Adipocyte (in vitro differentiated cells): ENCODE measurements around the gene RAMP3.
"Not testable (repeated sequence)": the region's sequence is repeated elsewhere in the genome, so short reads cannot be mapped to it uniquely, and the experiment has no call there.

Experiments used
- DNase-seq: peaks from one replicate; pipeline ENCODE4 v3.0.0-alpha.2; 2015; ENCODE audit warnings: low read depth
- H3K27me3 ChIP-seq: replicated peaks from 2 replicates; pipeline ENCODE4 v1.7.0; 2013; ENCODE audit warnings: mild to moderate bottlenecking, low read length, moderate library complexity; ENCODE audit not compliant: control insufficient read depth, insufficient read depth
- H3K36me3 ChIP-seq: 2 replicates; pipeline ENCODE4 v1.7.0; 2013; ENCODE audit warnings: low read length, mild to moderate bottlenecking, moderate library complexity; ENCODE audit not compliant: control insufficient read depth, insufficient read depth, severe bottlenecking
- H3K4me1 ChIP-seq: 2 replicates; pipeline ENCODE4 v1.7.0; 2013; ENCODE audit warnings: mild to moderate bottlenecking, low read length, moderate library complexity; ENCODE audit not compliant: control insufficient read depth, insufficient read depth
- H3K4me3 ChIP-seq: 2 replicates; pipeline ENCODE4 v1.7.0; 2013; ENCODE audit warnings: mild to moderate bottlenecking, low read length, moderate library complexity
- H3K9ac ChIP-seq: 2 replicates; pipeline ENCODE4 v1.7.0; 2013; ENCODE audit warnings: mild to moderate bottlenecking, low read length, moderate library complexity
- H3K9me3 ChIP-seq: 2 replicates; pipeline ENCODE4 v1.7.0; 2013; ENCODE audit warnings: mild to moderate bottlenecking, low read length, moderate library complexity; ENCODE audit not compliant: control insufficient read depth

The RAMP3 gene

DNA sequence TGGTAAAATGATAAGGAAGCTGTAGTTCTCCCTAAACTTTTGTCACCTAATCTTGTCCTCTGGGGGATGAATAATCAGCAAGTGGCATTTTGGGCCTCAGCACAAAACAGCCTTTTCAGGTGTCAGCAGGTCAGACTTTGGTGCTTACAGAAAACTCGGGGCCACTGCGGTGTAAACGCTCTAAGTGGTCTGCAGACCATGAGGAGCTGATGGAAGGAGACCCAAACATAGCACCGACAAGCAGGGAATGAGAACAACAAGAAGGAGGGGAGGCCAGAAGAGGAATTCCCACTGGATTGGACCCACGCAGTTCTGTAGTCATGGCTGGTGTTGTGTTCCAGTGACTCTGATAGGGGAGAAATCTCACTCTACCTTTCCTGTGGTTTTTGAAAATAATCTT, 45.4 kb downstream of the RAMP3 start:
- DNase-seq, result no peak
- Histone ChIP-seq H3K9me3 (no peaks in the 10 kb centered on the region), H3K36me3 (no peaks in the 10 kb centered on the region), H3K4me3 (no peak overlapping the region), H3K27me3 (peaks cover 11% of the 10 kb centered on the region), H3K9ac (no peak overlapping the region), H3K4me1 (peaks cover 12% of the 10 kb centered on the region)

GRCh38 chr7:45203459-45203858, 45.9 kb downstream of the RAMP3 start:
- no peaks in the 10 kb centered on the region for H3K9me3 ChIP-seq
- peaks cover 15% of the 10 kb centered on the region for H3K27me3 ChIP-seq
- peaks cover 12% of the 10 kb centered on the region for H3K4me1 ChIP-seq
- H3K36me3 ChIP-seq, result no peaks in the 10 kb centered on the region
- H3K9ac ChIP-seq, result no peak overlapping the region
- DNase-seq, result no peak
- H3K4me3 ChIP-seq, result peak overlapping the region; percentile 79

DNA sequence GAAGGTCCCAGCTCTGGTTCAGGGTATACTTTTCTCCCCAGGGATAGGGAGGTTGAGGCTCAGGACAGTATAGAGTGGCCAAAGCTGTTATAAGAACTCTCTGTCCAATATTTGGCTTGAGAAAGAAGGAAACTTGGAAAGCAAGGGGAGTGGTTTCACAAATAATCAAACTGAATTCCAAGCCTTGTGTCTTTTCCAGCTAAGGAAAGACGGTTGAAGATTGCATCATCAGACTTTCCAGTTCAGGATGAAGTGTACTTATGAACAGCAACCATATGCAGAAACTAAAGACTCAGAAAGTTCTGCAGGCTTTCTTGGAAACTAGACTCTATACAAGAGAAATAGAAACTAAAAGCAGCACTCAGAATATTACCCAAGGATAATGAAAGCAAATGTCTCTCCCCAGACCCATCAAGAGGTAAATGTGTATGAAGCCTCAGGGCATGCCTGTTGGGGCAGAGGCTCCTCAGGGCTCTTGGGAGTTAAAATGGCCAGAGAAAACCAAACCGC, 46.4 kb downstream of the RAMP3 start:
- Histone ChIP-seq H3K4me3 (peak overlapping the region; percentile 79), H3K9me3 (no peaks in the 10 kb centered on the region), H3K9ac (peak overlapping the region; percentile 58), H3K36me3 (no peaks in the 10 kb centered on the region), H3K4me1 (peaks cover 12% of the 10 kb centered on the region), H3K27me3 (peaks cover 21% of the 10 kb centered on the region)
- DNase-seq, result peak; percentile 75

DNA sequence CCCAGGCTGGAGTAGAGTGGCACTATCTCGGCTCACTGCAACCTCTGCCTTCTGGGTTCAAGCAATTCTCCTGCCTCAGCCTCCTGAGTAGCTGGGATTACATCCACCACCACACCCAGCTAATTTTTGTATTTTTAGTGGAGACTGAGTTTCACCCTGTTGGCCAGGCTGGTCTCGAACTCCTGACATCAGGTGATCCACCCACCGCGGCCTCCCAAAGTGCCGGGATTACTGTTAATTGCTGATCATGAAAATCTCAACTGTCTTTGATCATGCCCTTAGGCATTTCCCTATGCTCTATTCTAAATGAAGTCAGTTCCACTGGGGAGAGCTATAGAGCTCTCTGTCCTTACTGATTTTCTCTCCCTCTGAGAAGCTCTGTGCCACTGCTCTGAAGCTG, 48.7 kb downstream of the RAMP3 start:
- not testable (repeated sequence) for DNase-seq, H3K4me3 ChIP-seq, H3K9ac ChIP-seq, H3K9me3 ChIP-seq, H3K36me3 ChIP-seq
- Histone ChIP-seq H3K27me3 (peaks cover 20% of the 10 kb centered on the region), H3K4me1 (peaks cover 12% of the 10 kb centered on the region)

DNA sequence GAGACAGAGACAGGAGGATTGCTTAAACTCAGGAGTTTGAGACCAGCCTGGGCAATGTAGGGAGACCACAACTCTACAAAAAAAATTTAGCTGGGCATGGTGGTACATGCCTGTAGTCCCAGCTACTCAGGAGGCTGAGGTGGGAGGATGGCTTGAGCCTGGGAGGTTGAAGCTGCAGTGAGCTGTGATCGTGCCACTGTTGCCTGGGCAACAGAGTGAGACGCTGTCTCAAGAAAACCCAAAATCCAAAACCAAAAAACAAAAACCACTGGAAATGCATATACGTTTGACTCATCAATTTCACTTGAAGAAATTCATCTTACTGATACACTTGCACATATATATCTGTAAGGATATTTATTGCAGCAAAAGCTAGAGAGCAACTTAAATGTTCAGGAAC, 52.3 kb downstream of the RAMP3 start:
- H3K4me3 ChIP-seq, H3K36me3 ChIP-seq, DNase-seq, H3K9ac ChIP-seq, H3K9me3 ChIP-seq, H3K4me1 ChIP-seq: not testable (repeated sequence)
- H3K27me3 ChIP-seq, result peaks cover 52% of the 10 kb centered on the region

DNA sequence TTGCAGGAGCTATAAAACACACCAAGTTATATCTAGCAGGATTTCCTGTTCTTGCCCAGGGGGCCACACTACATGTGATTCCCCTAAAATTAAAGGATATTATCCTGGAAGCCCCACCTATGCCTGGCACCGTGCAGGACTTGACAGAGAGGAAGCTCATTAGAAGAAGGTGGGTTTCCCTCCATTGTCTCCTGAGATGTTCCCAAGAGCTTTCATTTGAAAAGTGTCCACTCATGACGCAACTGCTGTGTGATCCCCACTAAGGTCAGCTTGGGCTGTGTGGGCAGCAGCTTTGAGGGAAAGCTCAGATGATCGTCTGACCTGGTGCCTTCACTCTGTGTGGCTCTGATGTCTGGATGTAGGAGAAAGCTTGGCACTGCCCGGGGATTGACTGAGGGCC, 53.5 kb downstream of the RAMP3 start:
- H3K27me3 ChIP-seq, result peaks cover 64% of the 10 kb centered on the region
- no peak for DNase-seq

DNA sequence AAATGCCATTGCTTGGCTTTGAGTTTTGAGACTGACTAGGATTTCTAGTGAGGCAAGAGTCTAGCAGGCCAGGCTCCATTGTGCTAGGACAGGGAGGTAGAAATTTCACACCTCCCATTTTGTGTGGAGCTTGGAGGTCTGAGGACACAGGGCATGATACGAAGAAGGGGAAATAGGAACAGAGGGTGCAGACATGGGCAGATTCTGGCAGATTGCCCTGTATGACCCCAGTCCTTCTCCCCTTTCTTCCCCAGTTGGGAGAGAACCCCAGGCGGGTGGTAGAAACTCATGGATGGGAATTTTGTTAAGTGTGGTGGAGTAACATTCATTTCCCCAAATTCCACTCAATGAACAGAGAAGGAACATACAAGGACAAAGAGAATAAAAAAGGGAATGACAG, 54.4 kb downstream of the RAMP3 start:
- peaks cover 4% of the 10 kb centered on the region for H3K9me3 ChIP-seq
- no peak overlapping the region for H3K9ac ChIP-seq
- no peaks in the 10 kb centered on the region for H3K36me3 ChIP-seq
- DNase-seq, result no peak
- no peak overlapping the region for H3K4me3 ChIP-seq
- H3K4me1 ChIP-seq, result no peaks in the 10 kb centered on the region
- peaks cover 72% of the 10 kb centered on the region for H3K27me3 ChIP-seq

More for the DNA sequence above, 53.5 kb downstream of the RAMP3 start:
- H3K9ac ChIP-seq, result no peak overlapping the region
- H3K4me1 ChIP-seq, result no peaks in the 10 kb centered on the region
- no peaks in the 10 kb centered on the region for H3K36me3 ChIP-seq
- H3K4me3 ChIP-seq, result no peak overlapping the region
- H3K9me3 ChIP-seq, result peaks cover 4% of the 10 kb centered on the region

- H3K27me3 ChIP-seq, result peaks cover 79% of the 10 kb centered on the region
- DNase-seq, result no peak
- no peak overlapping the region for H3K4me3 ChIP-seq
- no peaks in the 10 kb centered on the region for H3K36me3 ChIP-seq
- no peak overlapping the region for H3K9ac ChIP-seq
- H3K9me3 ChIP-seq, result peaks cover 4% of the 10 kb centered on the region
- no peaks in the 10 kb centered on the region for H3K4me1 ChIP-seq
Observed at GRCh38 chr7:45212606-45213005, 55.0 kb downstream of the RAMP3 start.

DNA sequence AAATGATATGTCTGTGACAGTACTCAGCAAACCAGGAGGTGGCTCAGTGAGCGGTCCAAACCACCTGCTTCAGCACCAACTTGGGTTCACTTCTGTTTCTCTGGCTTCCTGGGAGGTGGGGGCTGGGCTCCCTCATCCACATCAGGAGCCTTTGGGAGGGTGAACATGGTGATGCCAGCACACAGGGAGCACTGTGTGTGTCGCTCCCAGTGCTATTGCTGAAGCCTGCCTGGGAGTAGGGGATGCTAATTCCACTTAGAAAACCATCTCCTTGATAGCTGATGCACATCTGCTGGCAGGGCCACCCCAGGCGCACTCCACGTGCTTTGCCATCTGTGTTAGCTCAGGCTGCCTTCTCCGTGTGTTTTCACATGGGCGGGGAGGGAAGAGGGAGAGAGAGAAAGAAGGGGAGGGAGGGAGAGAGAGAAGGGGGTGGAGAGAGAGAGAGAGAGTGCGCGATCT, 58.0 kb downstream of the RAMP3 start:
- H3K9me3 ChIP-seq, result peaks cover 4% of the 10 kb centered on the region
- no peak for DNase-seq
- no peaks in the 10 kb centered on the region for H3K36me3 ChIP-seq
- no peak overlapping the region for H3K4me3 ChIP-seq
- H3K9ac ChIP-seq, result no peak overlapping the region
- H3K4me1 ChIP-seq, result no peaks in the 10 kb centered on the region
- peaks cover 76% of the 10 kb centered on the region for H3K27me3 ChIP-seq

GRCh38 chr7:45216181-45216580, 58.6 kb downstream of the RAMP3 start:
- Histone ChIP-seq H3K4me3 (no peak overlapping the region), H3K9ac (no peak overlapping the region), H3K27me3 (peaks cover 72% of the 10 kb centered on the region), H3K4me1 (no peaks in the 10 kb centered on the region), H3K9me3 (peaks cover 4% of the 10 kb centered on the region), H3K36me3 (no peaks in the 10 kb centered on the region)
- DNase-seq, result no peak

- Histone ChIP-seq H3K4me3 (no peak overlapping the region), H3K9me3 (peaks cover 4% of the 10 kb centered on the region), H3K4me1 (no peaks in the 10 kb centered on the region), H3K36me3 (no peaks in the 10 kb centered on the region), H3K27me3 (peaks cover 72% of the 10 kb centered on the region), H3K9ac (no peak overlapping the region)
- no peak for DNase-seq
Observed at GRCh38 chr7:45216622-45217165, 59.1 kb downstream of the RAMP3 start.

DNA sequence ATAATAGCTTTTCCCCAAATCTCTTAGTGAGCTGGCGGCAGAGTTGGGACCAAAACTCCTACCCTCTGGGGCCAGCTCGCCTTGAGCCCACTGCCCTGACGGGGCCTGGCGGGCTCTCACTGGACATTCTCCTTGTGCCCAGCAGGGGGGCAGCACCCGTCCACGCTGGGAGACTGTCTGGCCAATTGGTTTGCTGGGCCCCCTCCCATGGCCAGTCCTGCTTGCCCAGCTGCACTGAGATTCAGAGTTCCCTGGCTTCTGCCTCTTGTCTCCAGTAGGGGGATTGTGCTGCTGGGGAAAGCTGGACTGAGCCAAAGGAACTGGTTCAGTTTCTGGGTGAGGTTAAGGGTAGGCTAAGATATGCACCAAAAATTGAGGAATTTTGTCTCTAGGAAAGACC, 59.8 kb downstream of the RAMP3 start:
- peaks cover 70% of the 10 kb centered on the region for H3K27me3 ChIP-seq

More for the DNA sequence above, 59.8 kb downstream of the RAMP3 start:
- H3K4me3 ChIP-seq, result no peak overlapping the region
- H3K36me3 ChIP-seq, result no peaks in the 10 kb centered on the region
- no peak overlapping the region for H3K9ac ChIP-seq
- H3K4me1 ChIP-seq, result no peaks in the 10 kb centered on the region
- DNase-seq, result no peak
- peaks cover 4% of the 10 kb centered on the region for H3K9me3 ChIP-seq
